Activated CD8-positive, alpha-beta memory T cell treated with anti-CD3 and anti-CD28 coated beads, Interleukin-2, amount 50 U/mL, for 24 hours (primary cell): Measurements from ENCODE around the gene PPP1R1B.

ENCODE experiments used
- DNase-seq: peaks from one replicate; pipeline ENCODE4 v3.0.0-alpha.2; 2020; ENCODE audit errors: extremely low read depth

PPP1R1B gene

GRCh38 chr17:39684369-39685192, 57.8 kb downstream of the PPP1R1B start:
- no peak for DNase-seq
